Lung (tissue), 12 donors: ENCODE results near the gene RALY. TPM values are rescaled to one million over a fixed set of nuclear protein-coding genes. Genes with fewer than 3 reads are reported as not detected.

Experiments used
- ATAC-seq: fragments of 200-7000 bp; cut with Tn5 transposase; one replicate; pipeline ENCODE4 v1.9.1; 2020; ENCODE audit warnings: moderate number of reproducible peaks; ENCODE audit not compliant: insufficient read depth, low FRiP score
- DNase-seq, 3 donors: peaks; one replicate each; pipeline ENCODE4 v3.0.0-alpha.2; 2013 to 2017
- H3K27ac ChIP-seq, 2 donors: one replicate each; pipeline ENCODE4 v1.5.1; 2013; ENCODE audit warnings: mild to moderate bottlenecking in 2 of 2, moderate library complexity in 2 of 2, control low read depth in 1 of 2, inconsistent platforms in 1 of 2, low read depth in 1 of 2, low read length in 1 of 2
- H3K27me3 ChIP-seq, 3 donors: one replicate each; pipeline ENCODE4 v1.5.1; 2013; ENCODE audit warnings: low read length in 2 of 3; ENCODE audit not compliant: control insufficient read depth in 3 of 3, insufficient read depth in 3 of 3
- H3K36me3 ChIP-seq, 4 donors: one replicate each; pipeline ENCODE4 v1.5.1; 2013; ENCODE audit warnings: low read length in 4 of 4, mild to moderate bottlenecking in 1 of 4, moderate library complexity in 1 of 4; ENCODE audit not compliant: control insufficient read depth in 4 of 4, insufficient read depth in 4 of 4
- H3K4me1 ChIP-seq, 5 donors: one replicate each; pipeline ENCODE4 v1.5.1; 2013; ENCODE audit warnings: low read length in 5 of 5, mild to moderate bottlenecking in 2 of 5, moderate library complexity in 1 of 5; ENCODE audit not compliant: control insufficient read depth in 5 of 5, insufficient read depth in 5 of 5
- H3K4me3 ChIP-seq: one replicate; pipeline ENCODE4 v1.5.1; 2013; ENCODE audit warnings: mild to moderate bottlenecking, control low read depth, moderate library complexity
- H3K9ac ChIP-seq, 2 donors: one replicate each; pipeline ENCODE4 v1.5.1; 2013; ENCODE audit warnings: low read length in 2 of 2, control low read depth in 1 of 2; ENCODE audit not compliant: insufficient read depth in 1 of 2
- H3K9me3 ChIP-seq, 4 donors: one replicate each; pipeline ENCODE4 v1.5.1; 2013; ENCODE audit warnings: low read length in 3 of 4, mild to moderate bottlenecking in 1 of 4, moderate library complexity in 1 of 4; ENCODE audit not compliant: control insufficient read depth in 4 of 4, insufficient read depth in 3 of 4
- WGBS, 2 donors: extraction: QIAGEN DNeasy Blood & Tissue Kit; methylation state at CpG; one replicate each; pipeline ENCODE4 v1.1.7; 2013; 5-methylcytosine and 5-hydroxymethylcytosine counted together
- polyA plus RNA-seq, 2 donors: library from polyadenylated mRNA; stranded (reverse); fragments of 200-250 nt; gene quantifications; one replicate each; pipeline ENCODE4 v1.2.1, GENCODE V29; 2013
- total RNA-seq, 2 donors: library from RNA; depleted of rRNA in 1 of 2; stranded (reverse); fragments of >200 nt in 1 of 2; gene quantifications; one replicate each; pipeline ENCODE4 v1.2.1, GENCODE V29; 2014 to 2021
- TF ChIP-seq, protein P1 (sequence below): IDR thresholded peaks from 2 replicates; pipeline ENCODE4 v1.5.1; 2012; ENCODE audit warnings: mild to moderate bottlenecking; ENCODE audit errors: control extremely low read depth, extremely low read depth
- donor health status: control.
- donor health status: control.
- donor health status: Bipolar disorder and iron deficiency.
- donor health status: healthy.
- donor health status: DM: yes; HTN: yes; CAD: no.

The RALY gene
- total and polyA plus RNA-seq, 4 donors, result 135 to 157 (median 145) TPM

- Histone ChIP-seq H3K36me3 (no peaks in the 10 kb centered on the region), H3K9ac (no peak overlapping the region), H3K27ac (no peak overlapping the region), H3K4me1 (no peaks in the 10 kb centered on the region), H3K4me3 (no peak overlapping the region), H3K27me3 (no peaks in the 10 kb centered on the region), H3K9me3 (no peaks in the 10 kb centered on the region)
- DNase-seq, result no peak
- ATAC-seq, result no peak
- TF ChIP-seq, protein P1, sequence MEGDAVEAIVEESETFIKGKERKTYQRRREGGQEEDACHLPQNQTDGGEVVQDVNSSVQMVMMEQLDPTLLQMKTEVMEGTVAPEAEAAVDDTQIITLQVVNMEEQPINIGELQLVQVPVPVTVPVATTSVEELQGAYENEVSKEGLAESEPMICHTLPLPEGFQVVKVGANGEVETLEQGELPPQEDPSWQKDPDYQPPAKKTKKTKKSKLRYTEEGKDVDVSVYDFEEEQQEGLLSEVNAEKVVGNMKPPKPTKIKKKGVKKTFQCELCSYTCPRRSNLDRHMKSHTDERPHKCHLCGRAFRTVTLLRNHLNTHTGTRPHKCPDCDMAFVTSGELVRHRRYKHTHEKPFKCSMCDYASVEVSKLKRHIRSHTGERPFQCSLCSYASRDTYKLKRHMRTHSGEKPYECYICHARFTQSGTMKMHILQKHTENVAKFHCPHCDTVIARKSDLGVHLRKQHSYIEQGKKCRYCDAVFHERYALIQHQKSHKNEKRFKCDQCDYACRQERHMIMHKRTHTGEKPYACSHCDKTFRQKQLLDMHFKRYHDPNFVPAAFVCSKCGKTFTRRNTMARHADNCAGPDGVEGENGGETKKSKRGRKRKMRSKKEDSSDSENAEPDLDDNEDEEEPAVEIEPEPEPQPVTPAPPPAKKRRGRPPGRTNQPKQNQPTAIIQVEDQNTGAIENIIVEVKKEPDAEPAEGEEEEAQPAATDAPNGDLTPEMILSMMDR, result no peak
- WGBS, 2 donors, result 87 to 90% methylated on average over 2 of the region's 2 CpGs
Measured at GRCh38 chr20:33970229-33970628, 23.5 kb upstream of the RALY start.

GRCh38 chr20:33971147-33971975 is 22.4 kb upstream of the RALY start:
- ATAC-seq, result no peak
- Histone ChIP-seq H3K9ac (no peak overlapping the region), H3K36me3 (no peaks in the 10 kb centered on the region), H3K4me3 (no peak overlapping the region), H3K9me3 (no peaks in the 10 kb centered on the region), H3K27ac (no peak overlapping the region), H3K27me3 (no peaks in the 10 kb centered on the region), H3K4me1 (no peaks in the 10 kb centered on the region)
- DNase-seq, result no peak
- TF ChIP-seq, protein P1, result no peak
- 80 to 88% methylated on average over 6 of the region's 6 CpGs for WGBS, 2 donors

DNA sequence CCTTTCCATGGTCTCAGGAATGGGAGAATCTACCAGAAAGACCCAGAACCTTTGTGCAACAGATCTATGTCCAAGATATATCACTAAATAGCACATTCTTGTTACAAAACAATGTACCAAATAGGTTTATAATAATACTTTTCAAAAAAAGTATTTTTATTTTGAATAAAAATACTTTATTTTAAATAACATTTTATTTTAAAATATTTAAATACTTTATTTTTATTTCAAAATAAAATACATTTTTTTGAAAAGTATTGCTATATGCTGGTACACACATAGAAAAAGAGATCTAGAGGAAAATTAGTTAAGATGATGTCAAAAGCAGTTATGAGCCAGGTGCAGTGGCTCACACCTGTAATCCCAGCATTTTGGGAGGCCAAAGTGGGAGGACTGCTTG is 16.8 kb upstream of the RALY start:
- TF ChIP-seq, protein P1, result no peak

More for the DNA sequence above, 16.8 kb upstream of the RALY start:
- Histone ChIP-seq H3K9ac (no peak overlapping the region), H3K4me3 (no peak overlapping the region), H3K36me3 (no peaks in the 10 kb centered on the region), H3K27me3 (no peaks in the 10 kb centered on the region), H3K27ac (no peak overlapping the region), H3K4me1 (peaks cover 0 to 8% (median 0%) of the 10 kb centered on the region in 5 donors), H3K9me3 (no peaks in the 10 kb centered on the region)
- ATAC-seq, result no peak
- DNase-seq, result no peak
